CD4-positive, alpha-beta T cell treated with Interferon alpha-2 for 1 hour (primary cell): Measurements from ENCODE around the gene RPIA.
"Not testable (repeated sequence)": the region's sequence is repeated elsewhere in the genome, so short reads cannot be mapped to it uniquely, and the experiment has no call there.

Experiments used
- DNase-seq, 2 donors: peaks; one replicate each; pipeline ENCODE4 v3.0.0-alpha.2; 2020 to 2022

The RPIA gene

GRCh38 chr2:88796523-88796922 is 105.0 kb downstream of the RPIA start:
- not testable (repeated sequence) for DNase-seq

- not testable (repeated sequence) for DNase-seq
Measured at GRCh38 chr2:88797164-88797563, 105.7 kb downstream of the RPIA start.
